Gastrocnemius medialis (tissue), 4 donors: ENCODE data around the gene ADGRG1. TPM values are rescaled to one million over a fixed set of nuclear protein-coding genes. Genes with fewer than 3 reads are reported as not detected.

Experiments used
- ATAC-seq, 2 donors: fragments of 150-250 bp; one replicate each; pipeline ENCODE4 v1.9.1; 2016
- DNase-seq, 2 donors: peaks; one replicate each; pipeline ENCODE4 v3.0.0-alpha.2; 2019
- H3K27ac ChIP-seq, 4 donors: fragments of 200-600 bp; sonication (generic); 1 replicate in 1 of 4; 2 replicates in 3 of 4; pipeline ENCODE4 v1.5.1; 2016 to 2018; ENCODE audit warnings: mild to moderate bottlenecking in 2 of 4, moderate library complexity in 1 of 4
- H3K27me3 ChIP-seq, 3 donors: fragments of 200-600 bp; sonication (generic) in 2 of 3; 1 replicate in 1 of 3; 2 replicates in 2 of 3; pipeline versions ENCODE4 v1.5.1 to v1.6.0; 2016 to 2019; ENCODE audit warnings: mild to moderate bottlenecking in 1 of 3, moderate library complexity in 1 of 3
- H3K36me3 ChIP-seq, 2 donors: fragments of 200-600 bp; sonication (generic) in 1 of 2; one replicate each; pipeline ENCODE4 v1.5.1; 2017 to 2018
- H3K4me1 ChIP-seq, 2 donors: fragments of 200-600 bp; sonication (generic) in 1 of 2; one replicate each; pipeline ENCODE4 v1.5.1; 2016 to 2017; ENCODE audit warnings: mild to moderate bottlenecking in 2 of 2
- H3K4me3 ChIP-seq, 4 donors: fragments of 200-600 bp; sonication (generic) in 3 of 4; 1 replicate in 1 of 4; 2 replicates in 3 of 4; pipeline ENCODE4 v1.5.1; 2016 to 2019; ENCODE audit warnings: mild to moderate bottlenecking in 2 of 4
- H3K9me3 ChIP-seq, 3 donors: fragments of 200-600 bp; sonication (generic) in 2 of 3; 1 replicate in 1 of 3; 2 replicates in 2 of 3; pipeline ENCODE4 v1.5.1; 2016 to 2019
- CTCF ChIP-seq, 5 experiments: fragments of 450-650 bp in 3 of 5; fragments of 200-600 bp in 2 of 5; sonication (generic) in 2 of 5; IDR thresholded peaks in 4 of 5; conservative IDR thresholded peaks in 1 of 5; 1 replicate in 4 of 5; 2 replicates in 1 of 5; pipeline ENCODE4 v1.5.1; 2016 to 2019; ENCODE audit warnings: antibody characterized with exemption in 5 of 5, mild to moderate bottlenecking in 3 of 5, moderate library complexity in 3 of 5
- POLR2A ChIP-seq, 2 donors: fragments of 450-650 bp; IDR thresholded peaks; one replicate each; pipeline ENCODE4 v1.6.1; 2017; ENCODE audit warnings: antibody characterized with exemption in 2 of 2, mild to moderate bottlenecking in 2 of 2, moderate library complexity in 2 of 2
- in situ Hi-C, 4 donors: fragments of 200-750 bp; cut with MboI; loops; one replicate each; pipeline versions ENCODE4 v1.15.0 to v1.8.0; 2017; ENCODE audit warnings: low sequenced_read_pairs in 4 of 4
- intact Hi-C: fragments of 100-400 bp; cut with DNase I; formaldehyde crosslinking; loops from one replicate; pipeline ENCODE4 v1.15.1; 2023; ENCODE audit warnings: low total_unique reads
- total RNA-seq, 4 donors: library from RNA; depleted of rRNA; stranded (reverse); fragments of >200 nt; gene quantifications; one replicate each; pipeline versions ENCODE4 v1.1.0 to v1.2.3, GENCODE V29; 2016

Gene ADGRG1
- total RNA-seq, 4 donors from 2014 or later = 9.8 to 14.6 (median 13.3) TPM

DNA sequence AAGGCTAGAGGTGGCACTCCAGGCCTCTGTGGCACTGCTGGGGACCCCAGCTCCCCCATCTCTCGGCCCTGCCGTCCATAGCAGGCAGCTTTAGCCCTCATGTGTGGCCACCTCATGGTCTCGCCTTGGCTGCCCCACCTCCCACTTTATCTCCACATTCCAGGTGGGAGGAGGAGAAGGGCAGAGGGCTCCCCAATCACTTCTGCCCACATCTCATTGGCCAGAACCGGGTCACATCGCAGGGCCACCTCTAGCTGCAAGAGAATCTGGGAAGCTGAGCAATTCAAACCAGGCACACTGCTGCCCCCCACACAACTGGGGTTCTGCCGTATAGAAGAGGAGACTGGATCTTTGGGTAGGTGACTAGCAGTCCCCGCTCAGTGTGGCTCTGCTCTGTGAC lies 67.8 kb downstream of the ADGRG1 start:
- TF ChIP-seq CTCF (IDR thresholded peaks at IDR 0.05 in 4 of 5, conservative IDR thresholded peaks at IDR 0.05 in 1 of 5) = no peak
- no peak for TF ChIP-seq POLR2A (IDR thresholded peaks at IDR 0.05)
- ATAC-seq (no peak), DNase-seq (no peak)
- Histone ChIP-seq H3K27me3 (no peaks in the 10 kb centered on the region), H3K4me3 (no peak overlapping the region), H3K4me1 (no peaks in the 10 kb centered on the region), H3K27ac (no peak overlapping the region), H3K36me3 (no peaks in the 10 kb centered on the region), H3K9me3 (no peaks in the 10 kb centered on the region)
- intact Hi-C loops = no loop called here
- in situ Hi-C loops = no loop called here

DNA sequence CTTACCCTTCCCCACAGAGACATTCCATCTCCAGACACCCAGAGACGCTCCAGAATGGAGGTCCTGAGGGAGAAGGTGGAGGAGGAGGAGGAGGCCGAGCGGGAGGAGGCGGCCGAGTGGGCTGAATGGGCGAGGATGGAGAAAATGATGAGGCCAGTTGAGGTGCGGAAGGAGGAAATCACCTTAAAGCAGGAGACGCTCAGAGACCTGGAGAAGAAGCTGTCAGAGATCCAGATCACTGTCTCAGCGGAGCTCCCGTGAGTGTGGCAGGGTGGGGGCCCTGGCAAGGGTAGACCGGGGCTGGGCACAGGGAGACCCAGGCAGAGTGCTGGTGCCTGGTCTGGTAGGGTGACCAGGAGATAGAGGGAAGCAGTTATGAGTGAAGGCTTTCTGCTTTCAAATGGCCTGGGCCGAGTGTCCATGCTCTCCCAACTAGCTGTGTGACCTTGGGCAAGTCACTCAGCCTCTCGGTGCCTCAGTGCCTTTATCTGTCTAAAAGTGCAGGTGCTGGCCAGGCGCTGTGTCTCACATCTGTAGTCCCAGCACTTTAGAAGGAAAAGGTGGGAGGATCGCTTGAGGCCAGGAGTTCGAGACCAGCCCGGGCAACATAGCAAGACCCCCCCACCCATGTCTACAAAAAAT lies 69.6 kb downstream of the ADGRG1 start:
- Histone ChIP-seq H3K4me3 (no peak overlapping the region), H3K9me3 (no peaks in the 10 kb centered on the region), H3K27me3 (no peaks in the 10 kb centered on the region), H3K4me1 (no peaks in the 10 kb centered on the region), H3K36me3 (no peaks in the 10 kb centered on the region), H3K27ac (no peak overlapping the region)
- no peak for DNase-seq
- TF ChIP-seq CTCF (IDR thresholded peaks at IDR 0.05 in 4 of 5, conservative IDR thresholded peaks at IDR 0.05 in 1 of 5) (no peak), POLR2A (IDR thresholded peaks at IDR 0.05) (no peak)
- no peak for ATAC-seq
- in situ Hi-C loops (no loop called here), intact Hi-C loops (no loop called here)

DNA sequence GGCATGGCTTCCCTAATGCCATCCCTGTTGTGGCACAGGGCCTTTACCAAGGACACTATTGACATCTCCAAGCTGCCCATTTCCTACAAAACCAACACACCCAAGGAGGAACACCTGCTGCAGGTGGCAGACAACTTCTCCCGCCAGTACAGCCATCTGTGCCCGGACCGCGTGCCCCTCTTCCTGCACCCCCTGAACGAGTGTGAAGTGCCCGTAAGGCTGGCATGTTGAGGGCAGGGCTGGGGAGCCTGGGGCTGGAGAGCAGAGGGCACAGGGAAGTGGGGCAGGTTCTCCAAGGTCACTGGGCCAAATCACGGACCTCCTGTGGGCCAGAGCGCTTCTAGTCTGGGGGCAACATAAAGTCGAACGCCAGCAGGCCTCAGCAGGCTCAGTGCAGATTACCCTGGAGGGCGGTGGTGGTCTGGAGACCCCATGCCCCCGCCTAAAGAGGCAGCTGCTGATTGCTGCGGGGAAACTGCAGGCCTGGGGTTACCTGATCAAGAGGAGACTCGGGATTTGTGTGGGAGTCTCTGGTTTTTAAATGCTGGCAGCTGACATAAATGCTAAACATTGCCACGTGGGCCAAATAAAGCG lies 70.5 kb downstream of the ADGRG1 start:
- TF ChIP-seq POLR2A (IDR thresholded peaks at IDR 0.05) = no peak
- no peak for TF ChIP-seq CTCF (IDR thresholded peaks at IDR 0.05 in 4 of 5, conservative IDR thresholded peaks at IDR 0.05 in 1 of 5)

DNA sequence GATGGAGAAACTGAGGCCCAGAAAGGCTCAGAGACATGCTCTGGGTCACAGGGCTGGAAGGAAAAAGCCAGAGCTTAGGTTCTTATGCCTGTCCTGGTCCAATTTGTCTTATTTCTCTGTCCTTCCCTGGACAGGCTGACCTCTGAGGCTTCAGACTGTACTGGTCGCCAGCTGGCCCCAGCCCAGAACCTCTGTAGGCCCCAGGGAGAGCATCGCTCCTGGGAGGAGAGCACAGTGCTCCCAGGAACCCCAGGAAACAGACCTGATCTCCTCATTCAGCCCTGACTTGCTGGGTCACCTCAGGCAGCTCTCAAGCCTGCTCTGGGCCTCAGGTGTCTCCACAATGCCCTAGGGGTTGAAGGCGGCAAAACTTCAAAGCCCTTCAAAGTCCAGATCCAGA lies 71.1 kb downstream of the ADGRG1 start:
- Histone ChIP-seq H3K4me1 (no peaks in the 10 kb centered on the region), H3K9me3 (no peaks in the 10 kb centered on the region), H3K36me3 (no peaks in the 10 kb centered on the region), H3K4me3 (no peak overlapping the region), H3K27me3 (no peaks in the 10 kb centered on the region), H3K27ac (no peak overlapping the region)
- intact Hi-C loops (no loop called here), in situ Hi-C loops (no loop called here)
- DNase-seq = no peak
- no peak for ATAC-seq
- TF ChIP-seq POLR2A (IDR thresholded peaks at IDR 0.05) (no peak), CTCF (IDR thresholded peaks at IDR 0.05 in 4 of 5, conservative IDR thresholded peaks at IDR 0.05 in 1 of 5) (no peak)

More for the DNA sequence above, 70.5 kb downstream of the ADGRG1 start:
- Histone ChIP-seq H3K4me1 (no peaks in the 10 kb centered on the region), H3K4me3 (no peak overlapping the region), H3K27ac (no peak overlapping the region), H3K36me3 (no peaks in the 10 kb centered on the region), H3K27me3 (no peaks in the 10 kb centered on the region), H3K9me3 (no peaks in the 10 kb centered on the region)
- ATAC-seq (no peak), DNase-seq (no peak)
- intact Hi-C loops (no loop called here), in situ Hi-C loops (no loop called here)
